IgD-negative memory B cell (primary cell): ENCODE results near the gene SDF2L1. TPM values are rescaled to one million over a fixed set of nuclear protein-coding genes. Genes with fewer than 3 reads are reported as not detected.
"Not testable (repeated sequence)": the region's sequence is repeated elsewhere in the genome, so short reads cannot be mapped to it uniquely, and the experiment has no call there.

ENCODE experiments used
- H3K27ac Mint-ChIP-seq, 3 donors: one replicate each; pipeline ENCODE4 v1.8.0; 2020 to 2022; ENCODE audit warnings: mild to moderate bottlenecking in 3 of 3, mixed read lengths in 3 of 3, moderate library complexity in 1 of 3
- H3K27me3 Mint-ChIP-seq: one replicate; pipeline ENCODE4 v1.8.0; 2021; ENCODE audit warnings: mixed read lengths
- H3K36me3 Mint-ChIP-seq: one replicate; pipeline ENCODE4 v1.8.0; 2020; ENCODE audit warnings: mild to moderate bottlenecking, mixed read lengths
- H3K4me1 Mint-ChIP-seq, 3 donors: one replicate each; pipeline ENCODE4 v1.8.0; 2020 to 2022; ENCODE audit warnings: mixed read lengths in 3 of 3, mild to moderate bottlenecking in 1 of 3
- H3K4me3 Mint-ChIP-seq, 4 donors: one replicate each; pipeline ENCODE4 v1.8.0; 2020 to 2022; ENCODE audit warnings: mild to moderate bottlenecking in 4 of 4, mixed read lengths in 4 of 4, moderate library complexity in 3 of 4
- H3K9me3 Mint-ChIP-seq, 3 donors: one replicate each; pipeline ENCODE4 v1.8.0; 2020 to 2021; ENCODE audit warnings: mixed read lengths in 3 of 3, mild to moderate bottlenecking in 1 of 3
- polyA plus RNA-seq: library from polyadenylated mRNA; unstranded; fragments of 300-500 nt; fragmentation: Illumina TruSeq; gene quantifications from one replicate; pipeline ENCODE4 v1.2.3, GENCODE V29; 2021

The SDF2L1 gene
- polyA plus RNA-seq, 1 donor from 2014 or later: 61.5 TPM

GRCh38 chr22:21639359-21639758 lies 2.7 kb upstream of the SDF2L1 start:
- peak overlapping the region in 1 of 3 donors; percentile 28 for H3K27ac Mint-ChIP-seq
- H3K4me3 Mint-ChIP-seq: peak overlapping the region in 2 of 4 donors; percentile 11 to 57

GRCh38 chr22:21640810-21641209 lies 1.3 kb upstream of the SDF2L1 start:
- peak overlapping the region in 1 of 3 donors; percentile 82 for H3K27ac Mint-ChIP-seq
- H3K27me3 Mint-ChIP-seq: peaks cover 4% of the 10 kb centered on the region
- H3K4me1 Mint-ChIP-seq: peaks cover 13 to 19% (median 17%) of the 10 kb centered on the region in 3 donors
- peak overlapping the region in 2 of 4 donors; percentile 85 to 96 for H3K4me3 Mint-ChIP-seq
- H3K36me3 Mint-ChIP-seq: peaks cover 2% of the 10 kb centered on the region
- H3K9me3 Mint-ChIP-seq: no peaks in the 10 kb centered on the region

More at GRCh38 chr22:21639359-21639758, 2.7 kb upstream of the SDF2L1 start:
- H3K9me3 Mint-ChIP-seq: no peaks in the 10 kb centered on the region
- peaks cover 4% of the 10 kb centered on the region for H3K27me3 Mint-ChIP-seq
- peaks cover 2% of the 10 kb centered on the region for H3K36me3 Mint-ChIP-seq
- peaks cover 13 to 19% (median 17%) of the 10 kb centered on the region in 3 donors for H3K4me1 Mint-ChIP-seq

DNA sequence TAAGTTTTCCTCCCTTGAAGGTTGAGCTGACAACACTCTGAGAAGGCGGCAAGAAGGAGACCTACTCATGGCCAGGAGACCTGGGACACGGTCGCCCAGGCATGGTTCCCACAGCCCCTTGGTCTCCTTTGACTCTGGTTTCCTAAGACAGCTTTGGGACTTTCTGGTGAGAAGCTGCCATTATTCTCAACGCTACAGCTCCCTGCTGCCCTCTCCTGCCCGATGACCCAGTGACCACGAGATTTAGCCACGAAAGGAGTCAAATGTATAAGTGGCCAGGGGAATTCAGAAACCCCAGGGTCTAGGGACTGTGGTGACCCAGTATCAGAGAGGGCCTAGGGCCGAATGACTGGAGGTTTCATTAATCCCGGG lies 699 bp upstream of the SDF2L1 start:
- H3K27ac Mint-ChIP-seq: peak overlapping the region; percentile 28 to 82 (median 50)

GRCh38 chr22:21642584-21643448 lies 714 bp downstream of the SDF2L1 start:
- Mint-ChIP-seq H3K27ac (peak overlapping the region; percentile 82 to 94 (median 84)), H3K27me3 (peaks cover 4% of the 10 kb centered on the region), H3K4me1 (peaks cover 18 to 25% (median 24%) of the 10 kb centered on the region in 3 donors), H3K4me3 (peak overlapping the region; percentile 84 to 96 (median 90)), H3K9me3 (no peaks in the 10 kb centered on the region), H3K36me3 (peaks cover 3% of the 10 kb centered on the region)

More for the DNA sequence above, 699 bp upstream of the SDF2L1 start:
- peak overlapping the region; percentile 84 to 96 (median 90) for H3K4me3 Mint-ChIP-seq
- H3K36me3 Mint-ChIP-seq: peaks cover 2% of the 10 kb centered on the region
- H3K27me3 Mint-ChIP-seq: peaks cover 4% of the 10 kb centered on the region
- H3K9me3 Mint-ChIP-seq: no peaks in the 10 kb centered on the region
- H3K4me1 Mint-ChIP-seq: peaks cover 14 to 20% (median 18%) of the 10 kb centered on the region in 3 donors

GRCh38 chr22:21643533-21644357 lies 1.6 kb downstream of the SDF2L1 start:
- Mint-ChIP-seq H3K4me3 (peak overlapping the region; percentile 81 to 96 (median 84)), H3K27ac (peak overlapping the region; percentile 81 to 84 (median 82)), H3K27me3 (peaks cover 4% of the 10 kb centered on the region), H3K36me3 (peaks cover 3% of the 10 kb centered on the region), H3K4me1 (peaks cover 18 to 25% (median 24%) of the 10 kb centered on the region in 3 donors), H3K9me3 (no peaks in the 10 kb centered on the region)

- H3K36me3 Mint-ChIP-seq, H3K27ac Mint-ChIP-seq, H3K9me3 Mint-ChIP-seq, H3K27me3 Mint-ChIP-seq: not testable (repeated sequence)
- peaks cover 20 to 25% (median 23%) of the 10 kb centered on the region in 3 donors for H3K4me1 Mint-ChIP-seq
- peak overlapping the region in 1 of 4 donors; percentile 36 for H3K4me3 Mint-ChIP-seq
Observed at GRCh38 chr22:21645513-21645912, 3.4 kb downstream of the SDF2L1 start.

GRCh38 chr22:21646608-21647590 lies 4.8 kb downstream of the SDF2L1 start:
- Mint-ChIP-seq H3K27ac (peak overlapping the region in 2 of 3 donors; percentile 19 to 76), H3K9me3 (no peaks in the 10 kb centered on the region), H3K36me3 (peaks cover 5% of the 10 kb centered on the region), H3K4me3 (peak overlapping the region in 2 of 4 donors; percentile 62 to 78), H3K4me1 (peaks cover 19 to 26% (median 24%) of the 10 kb centered on the region in 3 donors), H3K27me3 (no peaks in the 10 kb centered on the region)

- Mint-ChIP-seq H3K4me3 (peak overlapping the region in 2 of 4 donors; percentile 80 to 91), H3K9me3 (no peaks in the 10 kb centered on the region), H3K27me3 (no peaks in the 10 kb centered on the region), H3K36me3 (peaks cover 3% of the 10 kb centered on the region), H3K4me1 (peaks cover 11 to 20% (median 18%) of the 10 kb centered on the region in 3 donors), H3K27ac (no peak overlapping the region)
Observed at GRCh38 chr22:21650280-21650679, 8.2 kb downstream of the SDF2L1 start.

DNA sequence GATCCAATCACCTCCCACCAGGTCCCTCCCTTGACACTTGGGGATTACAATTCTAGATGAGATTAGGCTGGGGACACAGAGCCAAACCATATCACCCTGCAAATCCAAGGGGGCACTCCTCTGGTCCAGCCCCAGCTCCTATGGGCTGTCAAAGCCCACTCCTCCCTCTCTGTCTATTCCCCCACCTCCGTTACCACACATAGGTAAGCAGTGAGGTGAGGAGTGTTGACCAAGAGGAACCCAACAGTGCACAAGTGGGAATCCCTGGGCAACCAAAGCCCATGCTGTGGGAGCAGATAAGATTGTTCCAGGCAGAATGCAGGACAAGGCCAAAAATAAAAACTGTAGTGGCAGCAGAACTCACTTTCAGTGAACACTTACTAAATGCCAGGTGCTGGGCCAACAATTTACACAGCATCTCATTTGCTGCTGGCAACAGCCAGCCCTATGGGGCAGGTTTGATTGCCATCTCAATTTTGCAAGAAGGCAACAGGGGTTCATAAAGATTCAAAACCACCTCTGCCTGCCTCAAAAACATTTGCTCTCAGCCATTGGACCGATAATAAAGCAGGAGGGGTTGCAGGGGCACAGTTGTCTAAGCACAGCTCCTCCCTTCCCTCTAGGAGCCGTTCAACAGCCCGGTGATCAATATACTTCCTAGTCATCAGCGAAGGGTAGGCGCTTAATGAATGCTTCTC lies 8.9 kb downstream of the SDF2L1 start:
- H3K36me3 Mint-ChIP-seq: peaks cover 3% of the 10 kb centered on the region
- H3K4me3 Mint-ChIP-seq: peak overlapping the region; percentile 86 to 94 (median 92)
- H3K27me3 Mint-ChIP-seq: no peaks in the 10 kb centered on the region
- no peaks in the 10 kb centered on the region for H3K9me3 Mint-ChIP-seq
- H3K4me1 Mint-ChIP-seq: peaks cover 11 to 20% (median 18%) of the 10 kb centered on the region in 3 donors
- peak overlapping the region in 1 of 3 donors; percentile 4 for H3K27ac Mint-ChIP-seq

DNA sequence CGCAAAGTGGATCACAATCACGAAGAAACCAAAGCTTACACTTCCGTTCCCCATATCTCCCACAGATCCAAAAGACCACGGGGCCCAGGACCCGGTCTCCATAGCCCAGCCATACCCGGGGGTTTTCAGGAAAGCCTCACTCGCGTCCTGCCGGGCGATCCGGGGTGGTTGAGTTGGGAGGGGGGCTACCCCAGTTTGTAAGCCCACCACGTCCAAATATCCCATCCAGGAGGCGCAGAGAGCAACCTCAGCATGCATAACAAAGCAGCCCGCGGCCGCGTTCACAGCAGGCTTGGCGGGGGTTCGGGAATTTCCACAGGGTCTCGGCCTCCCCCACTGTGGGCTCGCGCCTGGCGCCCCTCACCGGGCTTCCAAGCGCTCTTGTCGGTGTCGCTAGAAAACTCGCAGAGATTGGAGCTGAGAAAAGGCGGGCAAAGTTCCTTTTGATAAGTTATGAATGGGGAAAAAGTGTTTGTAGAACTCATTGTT lies 9.5 kb downstream of the SDF2L1 start:
- Mint-ChIP-seq H3K4me3 (peak overlapping the region; percentile 86 to 94 (median 92)), H3K36me3 (peaks cover 3% of the 10 kb centered on the region), H3K4me1 (peaks cover 12 to 18% (median 17%) of the 10 kb centered on the region in 3 donors), H3K27me3 (no peaks in the 10 kb centered on the region), H3K9me3 (no peaks in the 10 kb centered on the region), H3K27ac (peak overlapping the region in 2 of 3 donors; percentile 54 to 68)

DNA sequence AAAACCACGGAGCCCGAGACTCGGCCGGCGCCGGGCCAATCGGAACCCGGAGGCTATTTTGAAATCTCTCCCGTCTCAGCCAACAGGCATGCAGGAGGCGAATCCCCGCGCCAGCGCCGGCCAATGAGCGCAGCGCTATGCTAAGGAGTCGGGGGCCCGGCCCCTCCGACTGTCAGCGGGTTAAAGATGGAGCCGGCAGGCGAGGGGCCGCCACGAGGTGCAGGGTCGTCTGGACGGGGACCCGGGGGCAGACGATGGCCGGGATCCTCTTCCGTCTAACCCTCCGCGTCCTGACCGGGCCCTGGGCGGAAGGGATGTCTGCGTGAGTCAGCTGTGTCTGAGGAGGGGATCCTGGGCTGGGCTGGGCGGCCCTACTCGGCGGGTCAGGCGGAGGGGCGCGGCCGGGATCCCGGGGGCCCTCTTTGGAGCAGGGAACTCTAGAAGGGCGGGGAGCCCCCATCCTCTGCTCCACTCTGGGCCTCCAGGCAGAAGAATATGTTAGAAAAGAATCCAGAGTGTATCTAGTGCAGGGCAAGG lies 10.0 kb downstream of the SDF2L1 start:
- H3K27ac Mint-ChIP-seq: peak overlapping the region in 2 of 3 donors; percentile 54 to 68
- no peaks in the 10 kb centered on the region for H3K27me3 Mint-ChIP-seq
- H3K36me3 Mint-ChIP-seq: peaks cover 2% of the 10 kb centered on the region
- H3K4me1 Mint-ChIP-seq: peaks cover 13 to 19% (median 14%) of the 10 kb centered on the region in 3 donors
- peak overlapping the region; percentile 86 to 94 (median 92) for H3K4me3 Mint-ChIP-seq
- H3K9me3 Mint-ChIP-seq: no peaks in the 10 kb centered on the region

DNA sequence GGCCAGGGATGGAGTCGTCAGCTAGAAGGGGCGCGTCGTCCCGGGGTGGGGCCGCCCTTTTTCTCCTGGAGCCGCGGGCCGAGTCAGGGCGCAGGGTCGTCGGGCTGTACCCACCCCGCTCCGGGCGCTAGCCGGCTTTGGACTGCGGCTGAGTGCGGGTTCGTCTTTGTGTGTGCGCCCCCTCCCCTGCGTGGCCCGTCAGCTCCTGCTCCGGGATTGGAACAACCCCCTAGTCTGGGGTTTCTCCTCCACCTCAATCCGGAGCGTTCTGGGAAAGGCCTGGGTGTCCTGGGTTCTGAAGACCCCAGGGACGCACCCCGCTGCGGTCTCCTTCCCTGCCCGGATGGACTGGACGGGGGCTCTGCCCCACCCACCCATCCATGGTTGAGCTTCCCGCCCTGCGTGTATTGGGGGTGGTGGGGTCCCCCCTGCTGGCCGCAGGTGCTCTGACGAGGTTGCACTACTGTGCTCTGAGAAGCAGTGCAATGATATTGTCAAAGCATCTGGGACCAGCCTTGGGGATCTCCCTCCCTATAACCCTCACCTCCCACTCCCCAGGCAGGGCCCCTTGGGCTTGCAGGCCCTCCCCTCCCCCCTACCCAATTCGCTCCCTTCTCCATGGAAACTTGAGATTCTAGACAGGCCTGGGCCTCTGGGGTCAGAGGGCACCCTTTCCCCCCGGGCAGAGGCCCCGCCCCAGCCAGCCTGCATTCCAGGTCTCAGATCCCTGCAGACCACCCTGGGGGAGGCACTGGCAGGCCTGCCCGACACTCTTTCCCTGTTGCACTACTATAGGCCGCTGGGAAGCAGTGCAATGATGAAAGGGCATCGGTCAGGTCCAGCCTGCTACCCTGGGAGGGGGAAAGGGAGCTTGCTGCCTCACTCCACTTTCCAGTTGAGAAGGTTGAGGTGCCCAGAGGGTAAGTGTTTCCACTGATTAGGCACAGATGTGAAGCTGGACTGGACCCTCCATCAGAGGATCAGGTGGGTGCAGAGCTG lies 10.7 kb downstream of the SDF2L1 start:
- Mint-ChIP-seq H3K36me3 (peaks cover 2% of the 10 kb centered on the region), H3K4me3 (peak overlapping the region; percentile 30 to 94 (median 76)), H3K27me3 (no peaks in the 10 kb centered on the region), H3K27ac (peak overlapping the region in 2 of 3 donors; percentile 12 to 39), H3K4me1 (peaks cover 13 to 19% (median 14%) of the 10 kb centered on the region in 3 donors), H3K9me3 (no peaks in the 10 kb centered on the region)
